GM12878 (cell line): Measurements from ENCODE around the gene LENG1. TPM values are rescaled to one million over a fixed set of nuclear protein-coding genes. Genes with fewer than 3 reads are reported as not detected.

Experiments used
- CHD1 ChIP-seq: IDR thresholded peaks from 2 replicates; pipeline ENCODE4 v1.6.1; 2012; ENCODE audit warnings: low read depth, low read length, improper control_type of control experiment
- EGR1 ChIP-seq, 2 experiments: IDR thresholded peaks; 1 replicate in 1 of 2; 2 replicates in 1 of 2; pipeline ENCODE4 v1.6.1; 2011 to 2012; ENCODE audit warnings: low read depth in 2 of 2, low read length in 2 of 2, borderline replicate concordance in 1 of 2, mild to moderate bottlenecking in 1 of 2, moderate library complexity in 1 of 2
- FOXK2 ChIP-seq: fragments of 450-650 bp; IDR thresholded peaks from 2 replicates; pipeline ENCODE4 v1.6.1; 2017; ENCODE audit warnings: mild to moderate bottlenecking, moderate library complexity
- IRF4 ChIP-seq: IDR thresholded peaks from 2 replicates; pipeline ENCODE4 v1.6.1; 2011; ENCODE audit warnings: low read depth, low read length
- NFXL1 ChIP-seq: fragments of 450-650 bp; IDR thresholded peaks from 2 replicates; pipeline ENCODE4 v1.6.1; 2017; ENCODE audit warnings: antibody characterized with exemption, mild to moderate bottlenecking, borderline replicate concordance
- NFYB ChIP-seq: IDR thresholded peaks from 2 replicates; pipeline ENCODE4 v1.6.1; 2011; ENCODE audit warnings: low read depth, mild to moderate bottlenecking, low read length, improper control_type of control experiment, moderate library complexity; ENCODE audit not compliant: insufficient read depth
- PAX5 ChIP-seq: IDR thresholded peaks from 2 replicates; pipeline ENCODE4 v1.6.1; 2011; ENCODE audit warnings: low read depth, low read length, borderline replicate concordance
- POLR2A ChIP-seq: IDR thresholded peaks from 2 replicates; pipeline ENCODE4 v1.6.1; 2011; ENCODE audit warnings: low read depth, mild to moderate bottlenecking, low read length
- RFX5 ChIP-seq: IDR thresholded peaks from 2 replicates; pipeline ENCODE4 v1.6.1; 2011; ENCODE audit warnings: low read depth, low read length, improper control_type of control experiment
- SIX5 ChIP-seq: IDR thresholded peaks from 2 replicates; pipeline ENCODE4 v1.6.1; 2011; ENCODE audit warnings: mild to moderate bottlenecking, low read depth, low read length, moderate library complexity; ENCODE audit not compliant: severe bottlenecking
- SMARCA5 ChIP-seq: fragments of 450-650 bp; IDR thresholded peaks from 2 replicates; pipeline ENCODE4 v1.6.1; 2017; ENCODE audit warnings: mild to moderate bottlenecking
- SMC3 ChIP-seq: IDR thresholded peaks from 2 replicates; pipeline ENCODE4 v1.6.1; 2011; ENCODE audit warnings: low read length, improper control_type of control experiment, borderline replicate concordance
- STAT3 ChIP-seq: IDR thresholded peaks from 2 replicates; pipeline ENCODE4 v1.6.1; 2011; ENCODE audit warnings: low read depth, low read length, improper control_type of control experiment
- ZNF207 ChIP-seq: fragments of 450-650 bp; IDR thresholded peaks from 2 replicates; pipeline ENCODE4 v1.6.1; 2014; ENCODE audit warnings: antibody characterized with exemption, mild to moderate bottlenecking, borderline replicate concordance
- polyA plus RNA-seq, 11 experiments: library from polyadenylated mRNA; depleted of rRNA in 4 of 11; unstranded in 6 of 11; stranded (reverse) in 5 of 11; fragments of >200 nt; fragmentation: Nextera tagmentation in 4 of 11; fragmentation: Illumina TruSeq in 1 of 11; extraction: Ambion mirVana in 4 of 11; extraction: Trizol in 1 of 11; gene quantifications; 1 replicate in 1 of 11; 2 replicates in 10 of 11; pipeline versions ENCODE4 v1.2.1 to v1.2.3, GENCODE V29; 2011 to 2016; ENCODE audit warnings: inconsistent platforms in 2 of 11, missing spikeins in 2 of 11, low read depth in 1 of 11
- total RNA-seq, 4 experiments: library from RNA; depleted of rRNA in 3 of 4; stranded (reverse); fragments of >200 nt in 3 of 4; fragmentation: Illumina TruSeq in 1 of 4; extraction: Trizol in 1 of 4; gene quantifications; 2 replicates each; pipeline versions ENCODE4 v1.2.1 to v1.2.3, GENCODE V29; 2013 to 2021
- TF ChIP-seq, protein P1 (sequence below): IDR thresholded peaks from 2 replicates; pipeline ENCODE4 v1.6.1; 2011; ENCODE audit warnings: mild to moderate bottlenecking, low read depth, low read length, moderate library complexity; ENCODE audit not compliant: insufficient replicate concordance
- TF ChIP-seq, protein P2 (sequence below): IDR thresholded peaks from 2 replicates; pipeline ENCODE4 v1.6.1; 2012; ENCODE audit warnings: low read depth, low read length, improper control_type of control experiment
- TF ChIP-seq, protein P3 (sequence below): fragments of 450-650 bp; IDR thresholded peaks from 2 replicates; pipeline ENCODE4 v1.6.1; 2017; ENCODE audit warnings: antibody characterized with exemption, mild to moderate bottlenecking, moderate library complexity
- TF ChIP-seq, protein P4 (sequence below): fragments of 450-650 bp; IDR thresholded peaks from 2 replicates; pipeline ENCODE4 v1.6.1; 2016; ENCODE audit warnings: mild to moderate bottlenecking
- TF ChIP-seq, protein P5 (sequence below): fragments of 450-650 bp; formaldehyde crosslinking; IDR thresholded peaks from 2 replicates; pipeline ENCODE4 v1.5.0; 2022; ENCODE audit warnings: mild to moderate bottlenecking, missing genetic modification characterization

Gene LENG1
- total and polyA plus RNA-seq, 10 of the 15 experiments (the other 5 are each of a cell fraction or from before 2014, with no cell fraction given) = 0.21 to 10.8 (median 5.8) TPM

DNA sequence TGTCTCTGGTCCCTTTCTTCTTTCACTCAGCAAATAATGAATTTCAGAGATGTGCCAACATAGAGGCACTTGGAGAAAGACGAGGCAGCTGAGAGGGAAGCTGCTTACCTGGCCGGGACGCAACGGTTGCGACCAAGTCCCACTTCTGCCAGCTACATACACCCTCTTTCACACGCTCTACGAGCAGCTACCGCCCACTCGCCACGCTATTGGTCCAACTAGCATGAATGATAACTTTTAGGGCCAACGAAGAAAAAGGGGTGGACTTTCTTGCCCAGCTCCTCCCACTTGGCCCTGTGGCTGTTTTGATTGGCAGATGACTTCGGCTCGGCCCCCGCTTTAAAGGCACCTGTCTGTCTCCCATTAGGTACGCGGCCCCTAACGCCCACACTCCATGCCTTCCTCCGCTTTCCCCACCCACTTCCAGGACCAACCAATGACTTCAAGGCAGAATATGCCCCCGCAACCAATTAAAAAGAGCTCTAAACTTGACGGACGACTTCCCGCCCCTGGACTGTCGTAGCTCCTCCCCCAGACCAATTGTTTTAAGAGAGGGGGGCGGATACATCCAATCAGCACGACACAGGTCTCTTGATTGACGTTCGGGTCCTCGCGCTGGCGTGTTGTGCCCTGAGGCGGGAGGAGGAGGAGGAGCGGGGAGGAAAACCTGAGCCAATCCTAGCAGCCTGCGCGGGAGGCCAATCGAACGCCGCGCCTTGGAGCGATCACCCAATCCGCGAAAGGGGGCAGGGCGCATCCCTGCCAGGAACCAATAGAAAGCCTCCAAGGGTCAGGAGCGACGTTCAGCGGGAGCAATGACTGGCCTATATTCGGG lies 22.4 kb downstream of the LENG1 start (continued):
- TF ChIP-seq, protein P1, sequence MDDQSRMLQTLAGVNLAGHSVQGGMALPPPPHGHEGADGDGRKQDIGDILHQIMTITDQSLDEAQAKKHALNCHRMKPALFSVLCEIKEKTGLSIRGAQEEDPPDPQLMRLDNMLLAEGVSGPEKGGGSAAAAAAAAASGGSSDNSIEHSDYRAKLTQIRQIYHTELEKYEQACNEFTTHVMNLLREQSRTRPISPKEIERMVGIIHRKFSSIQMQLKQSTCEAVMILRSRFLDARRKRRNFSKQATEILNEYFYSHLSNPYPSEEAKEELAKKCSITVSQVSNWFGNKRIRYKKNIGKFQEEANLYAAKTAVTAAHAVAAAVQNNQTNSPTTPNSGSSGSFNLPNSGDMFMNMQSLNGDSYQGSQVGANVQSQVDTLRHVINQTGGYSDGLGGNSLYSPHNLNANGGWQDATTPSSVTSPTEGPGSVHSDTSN = peak; percentile 95
- TF ChIP-seq PAX5 (no peak), SMC3 (no peak), CHD1 (no peak), STAT3 (no peak), SMARCA5 (no peak), RFX5 (peak; percentile 67; the same call in 1 of the 2 replicates), NFXL1 (no peak), EGR1 (IDR thresholded peaks at IDR 0.05; ENCODE audit: borderline replicate concordance in 1 of 2, low read depth in 2 of 2, low read length in 2 of 2) (peak in 1 of 2 experiments; percentile 85; a peak in 2 of 3 replicates), SIX5 (no peak), ZNF207 (0 out of 2 replicates have a peak, but pooled peaks have one; percentile 42), IRF4 (no peak), NFYB (peak; percentile 93), POLR2A (peak; percentile 91), FOXK2 (peak; percentile 75)
- TF ChIP-seq, protein P2, sequence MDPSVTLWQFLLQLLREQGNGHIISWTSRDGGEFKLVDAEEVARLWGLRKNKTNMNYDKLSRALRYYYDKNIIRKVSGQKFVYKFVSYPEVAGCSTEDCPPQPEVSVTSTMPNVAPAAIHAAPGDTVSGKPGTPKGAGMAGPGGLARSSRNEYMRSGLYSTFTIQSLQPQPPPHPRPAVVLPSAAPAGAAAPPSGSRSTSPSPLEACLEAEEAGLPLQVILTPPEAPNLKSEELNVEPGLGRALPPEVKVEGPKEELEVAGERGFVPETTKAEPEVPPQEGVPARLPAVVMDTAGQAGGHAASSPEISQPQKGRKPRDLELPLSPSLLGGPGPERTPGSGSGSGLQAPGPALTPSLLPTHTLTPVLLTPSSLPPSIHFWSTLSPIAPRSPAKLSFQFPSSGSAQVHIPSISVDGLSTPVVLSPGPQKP = no peak
- TF ChIP-seq, protein P3, sequence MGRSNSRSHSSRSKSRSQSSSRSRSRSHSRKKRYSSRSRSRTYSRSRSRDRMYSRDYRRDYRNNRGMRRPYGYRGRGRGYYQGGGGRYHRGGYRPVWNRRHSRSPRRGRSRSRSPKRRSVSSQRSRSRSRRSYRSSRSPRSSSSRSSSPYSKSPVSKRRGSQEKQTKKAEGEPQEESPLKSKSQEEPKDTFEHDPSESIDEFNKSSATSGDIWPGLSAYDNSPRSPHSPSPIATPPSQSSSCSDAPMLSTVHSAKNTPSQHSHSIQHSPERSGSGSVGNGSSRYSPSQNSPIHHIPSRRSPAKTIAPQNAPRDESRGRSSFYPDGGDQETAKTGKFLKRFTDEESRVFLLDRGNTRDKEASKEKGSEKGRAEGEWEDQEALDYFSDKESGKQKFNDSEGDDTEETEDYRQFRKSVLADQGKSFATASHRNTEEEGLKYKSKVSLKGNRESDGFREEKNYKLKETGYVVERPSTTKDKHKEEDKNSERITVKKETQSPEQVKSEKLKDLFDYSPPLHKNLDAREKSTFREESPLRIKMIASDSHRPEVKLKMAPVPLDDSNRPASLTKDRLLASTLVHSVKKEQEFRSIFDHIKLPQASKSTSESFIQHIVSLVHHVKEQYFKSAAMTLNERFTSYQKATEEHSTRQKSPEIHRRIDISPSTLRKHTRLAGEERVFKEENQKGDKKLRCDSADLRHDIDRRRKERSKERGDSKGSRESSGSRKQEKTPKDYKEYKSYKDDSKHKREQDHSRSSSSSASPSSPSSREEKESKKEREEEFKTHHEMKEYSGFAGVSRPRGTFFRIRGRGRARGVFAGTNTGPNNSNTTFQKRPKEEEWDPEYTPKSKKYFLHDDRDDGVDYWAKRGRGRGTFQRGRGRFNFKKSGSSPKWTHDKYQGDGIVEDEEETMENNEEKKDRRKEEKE = no peak
- TF ChIP-seq, protein P4, sequence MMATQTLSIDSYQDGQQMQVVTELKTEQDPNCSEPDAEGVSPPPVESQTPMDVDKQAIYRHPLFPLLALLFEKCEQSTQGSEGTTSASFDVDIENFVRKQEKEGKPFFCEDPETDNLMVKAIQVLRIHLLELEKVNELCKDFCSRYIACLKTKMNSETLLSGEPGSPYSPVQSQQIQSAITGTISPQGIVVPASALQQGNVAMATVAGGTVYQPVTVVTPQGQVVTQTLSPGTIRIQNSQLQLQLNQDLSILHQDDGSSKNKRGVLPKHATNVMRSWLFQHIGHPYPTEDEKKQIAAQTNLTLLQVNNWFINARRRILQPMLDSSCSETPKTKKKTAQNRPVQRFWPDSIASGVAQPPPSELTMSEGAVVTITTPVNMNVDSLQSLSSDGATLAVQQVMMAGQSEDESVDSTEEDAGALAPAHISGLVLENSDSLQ = peak; percentile 99
- TF ChIP-seq, protein P5, sequence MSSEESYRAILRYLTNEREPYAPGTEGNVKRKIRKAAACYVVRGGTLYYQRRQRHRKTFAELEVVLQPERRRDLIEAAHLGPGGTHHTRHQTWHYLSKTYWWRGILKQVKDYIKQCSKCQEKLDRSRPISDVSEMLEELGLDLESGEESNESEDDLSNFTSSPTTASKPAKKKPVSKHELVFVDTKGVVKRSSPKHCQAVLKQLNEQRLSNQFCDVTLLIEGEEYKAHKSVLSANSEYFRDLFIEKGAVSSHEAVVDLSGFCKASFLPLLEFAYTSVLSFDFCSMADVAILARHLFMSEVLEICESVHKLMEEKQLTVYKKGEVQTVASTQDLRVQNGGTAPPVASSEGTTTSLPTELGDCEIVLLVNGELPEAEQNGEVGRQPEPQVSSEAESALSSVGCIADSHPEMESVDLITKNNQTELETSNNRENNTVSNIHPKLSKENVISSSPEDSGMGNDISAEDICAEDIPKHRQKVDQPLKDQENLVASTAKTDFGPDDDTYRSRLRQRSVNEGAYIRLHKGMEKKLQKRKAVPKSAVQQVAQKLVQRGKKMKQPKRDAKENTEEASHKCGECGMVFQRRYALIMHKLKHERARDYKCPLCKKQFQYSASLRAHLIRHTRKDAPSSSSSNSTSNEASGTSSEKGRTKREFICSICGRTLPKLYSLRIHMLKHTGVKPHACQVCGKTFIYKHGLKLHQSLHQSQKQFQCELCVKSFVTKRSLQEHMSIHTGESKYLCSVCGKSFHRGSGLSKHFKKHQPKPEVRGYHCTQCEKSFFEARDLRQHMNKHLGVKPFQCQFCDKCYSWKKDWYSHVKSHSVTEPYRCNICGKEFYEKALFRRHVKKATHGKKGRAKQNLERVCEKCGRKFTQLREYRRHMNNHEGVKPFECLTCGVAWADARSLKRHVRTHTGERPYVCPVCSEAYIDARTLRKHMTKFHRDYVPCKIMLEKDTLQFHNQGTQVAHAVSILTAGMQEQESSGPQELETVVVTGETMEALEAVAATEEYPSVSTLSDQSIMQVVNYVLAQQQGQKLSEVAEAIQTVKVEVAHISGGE = no peak
